Measurements from ENCODE around the gene ABTB2. TPM values are rescaled to one million over a fixed set of nuclear protein-coding genes. Genes with fewer than 3 reads are reported as not detected.

ABTB2 gene
- total and polyA plus RNA-seq, 9 of the 15 experiments (the other 6 are each of a cell fraction or from before 2014, with no cell fraction given) = 0.03 to 0.18 (median 0.12) TPM; not detected in 2

DNA sequence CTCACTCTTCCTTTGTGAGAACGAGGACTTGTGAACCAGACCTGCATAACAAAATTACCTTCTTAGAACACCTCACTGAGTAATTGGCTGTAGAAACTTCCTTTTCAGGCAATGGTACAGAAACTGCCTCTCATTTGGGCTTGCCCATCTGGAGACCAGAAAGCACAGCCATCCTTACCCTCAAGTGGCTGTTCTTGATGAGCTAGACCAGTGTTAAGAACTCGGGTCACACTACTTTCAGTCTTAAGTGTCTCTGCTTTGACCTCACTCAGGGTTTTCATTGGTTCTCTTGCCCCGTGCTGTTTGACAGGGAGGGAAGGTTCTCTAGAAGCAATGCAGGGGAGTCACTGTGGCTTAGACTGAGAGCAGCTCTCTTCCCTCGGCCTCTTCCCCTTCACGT, 223.0 kb downstream of the ABTB2 start:
- TF ChIP-seq ZNF444 (CRISPR knock-in tag; IDR thresholded peaks at IDR 0.05) (no peak), NR4A1 (CRISPR knock-in tag; IDR thresholded peaks at IDR 0.05) (no peak), NR4A1 (tag; IDR thresholded peaks at IDR 0.05) (no peak), U2AF2 (optimal IDR thresholded peaks at IDR 0.05; ENCODE audit: low read depth, low read length) (no peak), ZNF778 (CRISPR knock-in tag; IDR thresholded peaks at IDR 0.05) (no peak), EZH2 (IDR thresholded peaks at IDR 0.05; ENCODE audit: borderline replicate concordance, low read depth, low read length) (no peak), SETDB1 (IDR thresholded peaks at IDR 0.05; ENCODE audit: low read length) (no peak), MTA1 (IDR thresholded peaks at IDR 0.05; ENCODE audit: borderline replicate concordance) (no peak), SAP30 (IDR thresholded peaks at IDR 0.05; ENCODE audit: borderline replicate concordance, insufficient read depth, low read depth, low read length, poor library complexity, severe bottlenecking) (no peak)
- TF ChIP-seq, protein P1, sequence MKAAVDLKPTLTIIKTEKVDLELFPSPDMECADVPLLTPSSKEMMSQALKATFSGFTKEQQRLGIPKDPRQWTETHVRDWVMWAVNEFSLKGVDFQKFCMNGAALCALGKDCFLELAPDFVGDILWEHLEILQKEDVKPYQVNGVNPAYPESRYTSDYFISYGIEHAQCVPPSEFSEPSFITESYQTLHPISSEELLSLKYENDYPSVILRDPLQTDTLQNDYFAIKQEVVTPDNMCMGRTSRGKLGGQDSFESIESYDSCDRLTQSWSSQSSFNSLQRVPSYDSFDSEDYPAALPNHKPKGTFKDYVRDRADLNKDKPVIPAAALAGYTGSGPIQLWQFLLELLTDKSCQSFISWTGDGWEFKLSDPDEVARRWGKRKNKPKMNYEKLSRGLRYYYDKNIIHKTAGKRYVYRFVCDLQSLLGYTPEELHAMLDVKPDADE (conservative IDR thresholded peaks at IDR 0.05; ENCODE audit: control insufficient read depth, low read depth, low read length) = no peak
- H3K9me1 ChIP-seq (ENCODE audit: control insufficient read depth, insufficient read depth, low read length) = peaks cover 2% of the 10 kb centered on the region
- H3K4me3 ChIP-seq = no peak overlapping the region
- WGBS (ENCODE audit: insufficient coverage, low coverage, missing lambda C conversion rate) = 95% methylated on average over 5 of the region's 5 CpGs
- no peak overlapping the region for H3K9ac ChIP-seq (ENCODE audit: insufficient read depth in 1 of 2, low read depth in 2 of 2, low read length in 2 of 2)
- no peaks in the 10 kb centered on the region for H3K9me3 ChIP-seq (replicated peaks; ENCODE audit: control insufficient read depth, insufficient read depth, low read depth, low read length)
- no peaks in the 10 kb centered on the region for H3K27me3 ChIP-seq (ENCODE audit: control insufficient read depth in 2 of 2, insufficient read depth in 2 of 2, low read length in 2 of 2)
- no peak overlapping the region for H3K27ac ChIP-seq (ENCODE audit: extremely low read depth, low read depth, low read length)
- FAIRE-seq (no peak), DNase-seq (ENCODE audit: extremely low read depth in 1 of 4, low spot score in 3 of 4) (no peak), ATAC-seq (no peak)
- no TSS peak for BruUV-seq (replicated peaks)
- H3K79me2 ChIP-seq (ENCODE audit: control insufficient read depth, insufficient read depth, low read length) = no peaks in the 10 kb centered on the region
- ChIA-PET CTCF (ENCODE audit: low intra/inter-chr PET ratio) (no interaction called here), POLR2A (interaction anchor here (0.8 to 1.3 kb wide), 3 partner anchors 10 to 24 kb away, joined by 3 read pairs; no protein-coding TSS in a partner anchor)
- H3K36me3 ChIP-seq (ENCODE audit: control insufficient read depth, insufficient read depth, low read length) = peaks cover 96% of the 10 kb centered on the region
- H4K20me1 ChIP-seq (replicated peaks; ENCODE audit: control insufficient read depth, insufficient read depth, low read length) = 0 out of 2 replicates have a peak, but pooled peaks cover 3% of the 10 kb centered on the region
- H2AFZ ChIP-seq (ENCODE audit: low read depth, low read length) = no peak overlapping the region
- in situ Hi-C loops (cut with MboI) (no loop called here), intact Hi-C loops (cut with micrococcal nuclease) (no loop called here)
- H3K4me1 ChIP-seq (replicated peaks in 1 of 2; ENCODE audit: control insufficient read depth in 2 of 2, insufficient read depth in 2 of 2, low read length in 2 of 2) = no peaks in the 10 kb centered on the region
- no peak overlapping the region for H3K4me2 ChIP-seq (ENCODE audit: insufficient read depth, low read length)

Measured in K562 (cell line).